Glutamatergic neuron (in vitro differentiated cells): ENCODE measurements around the gene XYLT1. TPM values are rescaled to one million over a fixed set of nuclear protein-coding genes. Genes with fewer than 3 reads are reported as not detected.

Source experiments
- DNase-seq: peaks from one replicate; pipeline ENCODE4 v3.0.0; 2022
- H3K27ac Mint-ChIP-seq: one replicate; pipeline ENCODE4 v1.8.0; 2020; ENCODE audit warnings: mild to moderate bottlenecking, mixed read lengths, inconsistent platforms; ENCODE audit not compliant: unreplicated experiment
- H3K27me3 Mint-ChIP-seq: one replicate; pipeline ENCODE4 v1.8.0; 2020; ENCODE audit warnings: mild to moderate bottlenecking, moderate library complexity, mixed read lengths, inconsistent platforms; ENCODE audit not compliant: unreplicated experiment
- H3K36me3 Mint-ChIP-seq: one replicate; pipeline ENCODE4 v1.8.0; 2020; ENCODE audit warnings: mild to moderate bottlenecking, mixed read lengths, inconsistent platforms; ENCODE audit not compliant: unreplicated experiment
- H3K4me1 Mint-ChIP-seq: one replicate; pipeline ENCODE4 v1.8.0; 2020; ENCODE audit warnings: mild to moderate bottlenecking, low read depth, mixed read lengths, inconsistent platforms; ENCODE audit not compliant: unreplicated experiment
- H3K4me3 Mint-ChIP-seq: one replicate; pipeline ENCODE4 v1.8.0; 2020; ENCODE audit warnings: mild to moderate bottlenecking, mixed read lengths, inconsistent platforms; ENCODE audit not compliant: unreplicated experiment
- H3K9me3 Mint-ChIP-seq: one replicate; pipeline ENCODE4 v1.8.0; 2020; ENCODE audit warnings: mild to moderate bottlenecking, moderate library complexity, mixed read lengths, inconsistent platforms; ENCODE audit not compliant: unreplicated experiment
- CTCF ChIP-seq: fragments of 200-600 bp; sonication (generic); IDR thresholded peaks from one replicate; pipeline ENCODE4 v1.5.0; 2021; ENCODE audit not compliant: partially characterized antibody, unreplicated experiment
- total RNA-seq: library from RNA; stranded (reverse); fragmentation: NEBNext Ultra II Directional; extraction: Animal tissue kit (Norgen Biotek cat#: 25700); gene quantifications from one replicate; pipeline ENCODE4 v1.2.1, GENCODE V29; 2021; ENCODE audit not compliant: unreplicated experiment

Gene XYLT1
- total RNA-seq, 1 donor from 2014 or later, result 18.4 TPM

GRCh38 chr16:17351441-17352035 is 119.2 kb downstream of the XYLT1 start:
- peaks cover 52% of the 10 kb centered on the region for H3K4me1 Mint-ChIP-seq
- H3K4me3 Mint-ChIP-seq, result no peak overlapping the region
- DNase-seq, result no peak
- no peaks in the 10 kb centered on the region for H3K36me3 Mint-ChIP-seq
- no peak for TF ChIP-seq CTCF
- H3K9me3 Mint-ChIP-seq, result peaks cover 20% of the 10 kb centered on the region
- peaks cover 22% of the 10 kb centered on the region for H3K27me3 Mint-ChIP-seq
- no peak overlapping the region for H3K27ac Mint-ChIP-seq

- Mint-ChIP-seq H3K4me3 (no peak overlapping the region), H3K36me3 (no peaks in the 10 kb centered on the region), H3K27ac (peak overlapping the region; percentile 8), H3K4me1 (peaks cover 46% of the 10 kb centered on the region), H3K27me3 (peaks cover 22% of the 10 kb centered on the region), H3K9me3 (peaks cover 19% of the 10 kb centered on the region)
- DNase-seq, result no peak
- no peak for TF ChIP-seq CTCF
Observed at GRCh38 chr16:17350207-17350606, 120.6 kb downstream of the XYLT1 start.

GRCh38 chr16:17348826-17349225 is 121.9 kb downstream of the XYLT1 start:
- Mint-ChIP-seq H3K9me3 (peaks cover 5% of the 10 kb centered on the region), H3K27me3 (peaks cover 9% of the 10 kb centered on the region), H3K4me3 (no peak overlapping the region), H3K36me3 (no peaks in the 10 kb centered on the region), H3K4me1 (peaks cover 32% of the 10 kb centered on the region), H3K27ac (no peak overlapping the region)
- no peak for TF ChIP-seq CTCF
- no peak for DNase-seq

- Mint-ChIP-seq H3K27me3 (peaks cover 5% of the 10 kb centered on the region), H3K36me3 (no peaks in the 10 kb centered on the region), H3K4me3 (no peak overlapping the region), H3K27ac (no peak overlapping the region), H3K4me1 (peaks cover 26% of the 10 kb centered on the region), H3K9me3 (peaks cover 4% of the 10 kb centered on the region)
- no peak for TF ChIP-seq CTCF
- no peak for DNase-seq
Observed at GRCh38 chr16:17348042-17348783, 122.5 kb downstream of the XYLT1 start.

- no peaks in the 10 kb centered on the region for H3K36me3 Mint-ChIP-seq
- DNase-seq, result no peak
- peaks cover 4% of the 10 kb centered on the region for H3K9me3 Mint-ChIP-seq
- H3K27me3 Mint-ChIP-seq, result peaks cover 5% of the 10 kb centered on the region
- no peak for TF ChIP-seq CTCF
- H3K4me1 Mint-ChIP-seq, result peaks cover 20% of the 10 kb centered on the region
- no peak overlapping the region for H3K27ac Mint-ChIP-seq
- H3K4me3 Mint-ChIP-seq, result no peak overlapping the region
Observed at GRCh38 chr16:17347624-17348023, 123.1 kb downstream of the XYLT1 start.
